Measurements from ENCODE around the gene FHOD3. TPM values are rescaled to one million over a fixed set of nuclear protein-coding genes. Genes with fewer than 3 reads are reported as not detected.

The FHOD3 gene
- total RNA-seq, 1 donor from 2014 or later: under 0.01 TPM

DNA sequence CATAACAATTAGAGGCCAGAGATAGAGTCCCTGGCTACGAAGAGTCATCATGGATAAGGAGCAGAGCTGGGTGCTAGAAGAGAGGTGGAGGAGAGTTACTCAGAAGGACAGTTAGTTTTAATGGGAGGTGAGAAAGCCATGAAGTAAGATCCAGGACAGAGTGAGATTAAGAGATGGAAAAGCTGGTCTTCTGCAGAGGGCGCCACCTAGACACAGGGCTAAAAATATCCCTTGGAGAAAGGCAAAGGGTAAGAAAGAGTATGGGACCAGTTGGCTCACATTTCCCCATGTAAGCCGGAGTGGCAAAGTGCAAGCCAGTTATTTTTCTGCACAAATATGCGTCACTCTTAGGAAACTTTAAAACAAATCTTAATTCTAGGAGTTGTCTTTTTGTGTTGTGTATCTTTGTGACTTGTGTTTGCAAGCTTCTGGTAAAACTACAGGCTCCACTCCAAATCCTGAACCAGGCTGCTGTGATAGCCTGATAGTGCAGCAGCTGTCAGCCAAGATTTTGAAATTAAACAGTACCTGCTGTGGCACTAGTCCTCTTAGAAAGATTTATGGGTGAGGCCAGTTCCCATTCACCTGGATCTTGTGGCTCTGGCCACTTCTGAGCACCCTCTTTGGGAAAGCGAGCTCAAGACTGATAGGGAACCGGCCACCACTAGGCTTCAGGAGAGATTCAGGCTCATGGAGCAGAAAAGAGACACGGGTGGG lies 327.1 kb downstream of the FHOD3 start:
- DNase-seq (ENCODE audit: low read depth in 2 of 2): no peak

GRCh38 chr18:36625386-36625785 lies 327.9 kb downstream of the FHOD3 start:
- no peak for DNase-seq (ENCODE audit: low read depth in 2 of 2)

DNA sequence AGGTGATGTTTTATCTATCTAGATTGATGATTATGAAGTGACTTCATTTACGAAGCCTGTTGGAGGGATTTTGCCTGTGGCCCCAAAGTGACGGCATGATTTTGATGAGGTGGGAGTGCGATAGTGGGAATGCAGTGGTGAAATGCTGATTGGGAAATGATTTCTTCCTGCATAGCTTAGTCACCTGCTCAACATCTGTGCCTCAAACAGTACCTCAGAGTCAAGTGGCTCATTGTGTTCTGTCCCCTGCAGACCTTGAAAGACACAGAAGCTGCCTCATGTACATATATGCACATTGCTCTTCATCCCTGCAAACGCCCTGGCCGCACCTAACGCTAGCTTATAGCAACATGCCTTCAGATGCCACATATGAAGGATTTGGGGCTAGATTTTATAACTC lies 330.1 kb downstream of the FHOD3 start:
- no peak for DNase-seq (ENCODE audit: low read depth in 2 of 2)

DNA sequence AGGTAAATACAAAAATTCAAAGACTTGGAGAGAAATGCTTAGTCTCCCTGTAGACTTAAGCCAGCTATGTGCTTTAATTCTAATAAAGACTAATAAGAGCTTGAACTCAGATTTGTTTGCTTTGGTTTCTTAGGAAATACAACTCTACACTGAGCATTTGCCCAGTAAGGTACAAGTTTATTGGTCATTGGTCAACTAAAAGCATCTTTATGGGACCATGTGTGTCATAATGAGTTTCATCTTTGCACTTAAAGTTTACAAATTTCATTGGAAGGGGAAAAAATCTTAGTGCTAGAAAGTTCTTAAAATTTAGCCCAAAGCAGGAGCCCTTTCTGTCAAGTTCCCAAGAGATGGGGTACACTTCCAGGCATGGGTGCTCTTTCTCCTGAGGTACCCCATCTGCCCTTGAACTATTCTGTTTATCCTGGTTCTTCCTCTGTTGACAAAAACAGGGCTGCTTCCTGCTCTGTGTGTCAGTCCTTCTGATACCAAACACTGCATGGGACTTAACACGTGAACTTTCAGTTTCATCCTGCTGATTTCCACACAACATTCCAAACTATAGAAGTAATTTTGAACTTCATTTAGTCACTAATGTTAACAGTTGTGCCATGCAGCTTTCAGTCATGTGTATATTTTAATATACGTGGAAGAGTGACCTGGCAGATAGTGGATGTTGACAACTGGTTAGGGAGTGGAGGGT lies 331.1 kb downstream of the FHOD3 start:
- DNase-seq (ENCODE audit: low read depth in 2 of 2): no peak

DNA sequence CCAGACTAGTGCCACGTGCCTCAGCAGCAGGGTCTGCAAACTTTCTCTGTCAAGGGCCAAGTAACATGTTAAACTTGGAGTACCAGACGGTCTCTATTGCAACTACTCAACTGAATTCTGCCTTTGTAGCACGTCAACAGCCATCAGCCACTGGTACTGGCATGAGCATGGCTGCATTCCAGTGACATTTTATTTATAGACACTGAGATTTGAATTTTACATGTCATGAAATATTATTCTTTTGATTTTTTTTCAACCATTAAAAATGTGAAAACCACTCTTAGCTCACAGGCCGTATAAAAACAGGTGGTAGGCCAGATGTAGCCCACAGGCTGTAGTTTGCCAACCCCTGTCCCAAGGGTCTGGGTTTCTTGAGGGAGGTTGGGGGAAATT lies 331.6 kb downstream of the FHOD3 start:
- DNase-seq (ENCODE audit: low read depth in 2 of 2): no peak

GRCh38 chr18:36629836-36630235 lies 332.3 kb downstream of the FHOD3 start:
- no peak for DNase-seq (ENCODE audit: low read depth in 2 of 2)

DNA sequence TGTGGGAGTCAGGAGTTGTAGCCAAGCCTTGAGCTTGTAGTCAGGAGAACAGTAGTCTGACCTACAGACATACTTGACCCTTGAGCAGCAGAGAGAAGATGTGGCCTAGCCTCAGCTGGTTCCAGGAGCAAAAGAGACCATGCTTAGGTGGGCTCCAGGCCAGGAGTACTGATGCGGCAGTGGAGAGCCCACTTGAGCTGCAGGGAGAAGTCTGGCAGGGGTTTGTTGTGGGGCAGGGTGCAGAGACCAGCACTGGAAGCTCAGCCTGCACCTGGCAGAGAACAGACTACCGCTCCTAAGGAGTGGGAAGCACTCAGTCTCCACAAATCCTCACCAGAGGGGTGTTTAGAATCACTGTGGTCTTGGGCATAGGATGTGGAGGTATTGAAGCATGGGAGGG lies 333.4 kb downstream of the FHOD3 start:
- DNase-seq (ENCODE audit: low read depth in 2 of 2): no peak

DNA sequence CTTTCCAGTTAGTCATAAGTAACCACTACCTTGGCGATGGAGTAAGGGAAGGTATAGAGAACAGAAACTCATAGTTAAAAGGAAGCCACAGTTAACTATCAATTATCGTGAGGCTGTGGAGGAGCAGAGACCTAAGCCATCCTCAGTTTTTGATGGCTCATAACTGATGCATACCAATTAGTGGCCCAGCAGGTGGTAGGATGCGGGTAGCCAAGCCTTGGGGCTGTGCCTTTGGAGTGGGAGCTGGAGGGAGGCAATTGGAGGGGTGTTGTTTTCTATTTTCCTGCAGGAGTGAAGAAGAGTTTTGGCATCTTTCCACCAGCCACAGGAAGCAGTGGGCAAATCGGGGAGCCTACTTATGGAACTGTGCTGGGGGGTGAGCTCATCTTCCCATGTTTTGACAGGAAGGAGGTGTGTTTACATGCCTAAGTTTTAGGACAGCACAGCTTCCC lies 336.5 kb downstream of the FHOD3 start:
- DNase-seq (ENCODE audit: low read depth in 2 of 2): no peak

DNA sequence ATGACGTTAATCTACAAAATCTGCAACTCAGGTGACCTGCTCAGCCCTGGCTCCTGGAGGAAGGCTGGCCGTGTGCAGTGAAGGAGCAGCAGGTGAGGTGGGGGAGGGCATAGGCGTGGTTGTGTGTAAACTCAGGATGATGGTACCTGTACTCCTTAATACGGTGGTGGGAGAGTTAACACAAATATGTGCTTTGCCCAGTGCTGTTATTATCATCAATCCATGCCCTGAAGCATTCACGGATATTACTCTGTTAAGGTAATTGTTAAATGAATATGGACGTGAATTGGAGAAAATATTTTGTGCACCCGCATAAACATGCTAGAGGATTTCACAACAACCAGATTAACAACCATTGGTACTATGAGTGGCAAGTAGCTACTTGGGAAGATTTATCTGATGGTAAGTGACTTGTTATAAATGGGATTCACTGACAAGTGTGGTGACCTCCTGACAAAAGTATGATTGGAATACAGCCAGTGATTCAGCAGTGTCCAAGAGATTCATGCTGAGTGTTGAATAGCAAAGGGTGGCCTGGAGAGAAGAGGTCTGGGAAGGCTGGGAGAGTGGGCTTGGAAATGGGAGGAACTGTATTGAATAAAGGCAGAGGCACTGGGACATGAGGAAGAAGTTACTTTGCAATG lies 337.2 kb downstream of the FHOD3 start:
- no peak for DNase-seq (ENCODE audit: low read depth in 2 of 2)

- DNase-seq (ENCODE audit: low read depth in 2 of 2): no peak
Measured at GRCh38 chr18:36635414-36636096, 338.0 kb downstream of the FHOD3 start.

DNA sequence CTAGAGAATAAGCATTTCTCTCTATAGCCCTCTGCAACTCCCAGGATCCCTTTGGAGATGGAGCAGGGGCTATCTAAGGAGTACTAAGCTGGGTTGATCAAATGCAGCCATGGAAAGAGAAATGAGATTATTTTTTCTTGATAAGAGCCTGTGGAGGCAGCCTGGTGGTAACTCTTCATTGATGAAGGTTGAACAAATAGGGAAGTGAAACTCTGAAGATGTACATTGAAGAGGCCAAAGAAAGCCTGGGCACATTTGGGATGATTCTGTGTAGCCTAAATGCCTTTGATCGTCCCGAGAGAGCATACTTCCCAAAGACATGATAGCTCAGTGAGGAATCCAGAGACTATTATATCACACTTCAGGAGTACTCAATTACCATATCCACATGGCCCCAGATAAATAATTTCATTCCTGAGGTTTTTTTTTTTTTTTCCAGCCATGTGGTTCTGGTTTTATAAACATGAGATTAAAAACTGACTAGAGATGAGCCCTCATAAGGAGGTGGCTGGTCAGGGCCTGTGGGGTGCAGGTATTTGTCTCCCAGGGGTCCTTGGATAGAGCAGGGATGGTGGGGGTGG lies 338.8 kb downstream of the FHOD3 start:
- no peak for DNase-seq (ENCODE audit: low read depth in 2 of 2)

- DNase-seq (ENCODE audit: low read depth in 2 of 2): no peak
Measured at GRCh38 chr18:36638224-36638623, 340.7 kb downstream of the FHOD3 start.

DNA sequence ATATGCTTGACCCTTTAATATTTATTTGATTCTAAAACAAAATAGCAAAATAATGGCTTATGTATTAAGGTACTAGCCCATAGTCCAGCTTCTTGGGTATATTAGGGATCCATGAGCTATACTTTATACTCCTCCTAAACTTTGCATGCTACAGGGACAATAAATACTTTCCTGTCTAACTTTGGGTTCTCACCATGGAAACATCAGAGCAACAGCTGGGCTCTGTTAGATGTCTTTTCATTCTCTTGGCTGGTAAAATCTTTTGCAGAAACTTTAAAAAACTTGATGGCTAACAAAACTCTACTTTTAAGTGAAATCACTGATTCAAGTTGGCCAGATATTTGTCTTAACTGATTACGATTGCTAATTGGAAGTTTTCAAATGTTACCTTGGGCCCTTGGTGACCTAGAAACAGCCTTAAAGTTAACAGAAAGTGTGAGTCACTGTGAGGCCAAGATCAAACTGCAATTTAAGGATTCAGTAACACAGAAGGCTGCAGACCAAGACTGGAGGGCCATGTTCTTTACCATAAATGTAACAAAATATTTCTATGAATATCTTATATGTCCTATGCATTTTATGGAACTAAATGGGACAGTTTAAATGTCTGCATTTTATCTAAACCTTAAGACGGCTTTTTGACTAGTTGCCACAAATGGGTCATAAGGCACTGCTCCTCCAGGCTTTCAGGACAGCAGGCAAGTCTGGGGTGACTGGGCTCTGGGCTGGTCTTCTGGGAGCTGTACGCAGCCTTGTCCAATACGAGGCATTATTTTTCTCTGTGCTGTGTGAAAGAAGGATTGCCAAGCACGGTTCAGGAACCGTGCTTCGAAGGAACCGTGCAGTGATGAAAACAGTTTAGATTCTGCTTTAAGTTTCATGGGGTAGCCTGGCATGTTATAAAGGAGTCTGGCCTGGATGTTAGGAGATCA lies 342.8 kb downstream of the FHOD3 start:
- DNase-seq (ENCODE audit: low read depth in 2 of 2): no peak

DNA sequence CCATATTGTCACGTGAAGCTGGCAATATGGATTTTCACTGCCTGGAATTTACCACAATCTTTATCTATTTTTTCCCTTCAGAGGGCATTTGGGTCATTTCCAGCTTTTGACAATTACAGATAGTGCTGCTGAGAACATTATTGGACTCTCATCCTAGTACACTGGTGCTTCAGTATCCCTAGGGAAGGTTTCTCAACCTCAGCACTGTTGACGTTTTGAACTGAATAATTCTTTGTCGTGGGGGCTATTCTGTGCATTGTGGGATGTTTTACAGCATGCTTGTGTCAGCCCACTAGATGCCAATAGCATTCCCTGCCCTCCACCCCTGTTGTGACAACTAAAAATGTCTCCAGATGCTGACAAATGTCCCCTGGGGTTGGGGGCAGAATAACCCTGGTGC lies 345.5 kb downstream of the FHOD3 start:
- DNase-seq (ENCODE audit: low read depth in 2 of 2): no peak

GRCh38 chr18:36648803-36649202 lies 351.3 kb downstream of the FHOD3 start:
- DNase-seq (ENCODE audit: low read depth in 2 of 2): no peak

- no peak for DNase-seq (ENCODE audit: low read depth in 2 of 2)
Measured at GRCh38 chr18:36649205-36649604, 351.7 kb downstream of the FHOD3 start.

DNA sequence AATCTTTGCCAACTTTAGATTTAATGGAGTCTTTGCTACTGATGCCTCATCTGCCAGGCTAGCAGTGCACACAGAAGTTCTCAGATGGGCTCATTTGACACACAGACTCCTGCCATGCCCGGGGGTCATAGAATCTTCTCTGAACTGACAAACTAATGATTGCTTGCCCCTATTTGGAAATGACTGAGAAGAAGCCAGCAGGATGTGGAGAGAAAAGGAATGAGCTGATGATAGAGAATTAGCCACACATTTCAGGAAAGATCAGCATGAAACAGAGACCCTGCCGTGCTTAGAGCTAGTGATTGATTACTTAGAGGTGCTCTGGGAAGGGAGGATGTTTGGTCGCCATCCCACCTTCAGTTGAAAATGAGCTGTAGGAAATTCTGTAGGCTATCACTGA lies 352.8 kb downstream of the FHOD3 start:
- no peak for DNase-seq (ENCODE audit: low read depth in 2 of 2)

DNA sequence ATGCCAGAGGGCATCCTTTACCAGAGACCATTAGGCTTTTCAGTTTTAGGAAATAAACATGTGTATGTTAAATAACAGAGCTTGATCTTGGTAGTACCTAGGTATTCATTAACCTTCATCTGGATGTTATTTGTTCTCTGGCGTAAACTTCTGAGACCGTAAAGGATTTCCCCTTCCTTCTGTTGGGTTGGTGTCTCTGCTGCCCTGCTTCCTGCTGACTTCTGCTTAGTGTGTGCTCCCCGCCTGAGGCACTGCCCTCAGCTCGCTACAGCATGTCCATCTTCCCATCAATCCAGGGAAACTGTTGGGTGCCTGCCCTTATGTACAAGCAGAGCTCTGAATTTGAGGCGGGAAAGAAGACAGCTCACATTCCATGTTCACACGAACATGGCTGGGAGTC lies 353.4 kb downstream of the FHOD3 start:
- no peak for DNase-seq (ENCODE audit: low read depth in 2 of 2)

DNA sequence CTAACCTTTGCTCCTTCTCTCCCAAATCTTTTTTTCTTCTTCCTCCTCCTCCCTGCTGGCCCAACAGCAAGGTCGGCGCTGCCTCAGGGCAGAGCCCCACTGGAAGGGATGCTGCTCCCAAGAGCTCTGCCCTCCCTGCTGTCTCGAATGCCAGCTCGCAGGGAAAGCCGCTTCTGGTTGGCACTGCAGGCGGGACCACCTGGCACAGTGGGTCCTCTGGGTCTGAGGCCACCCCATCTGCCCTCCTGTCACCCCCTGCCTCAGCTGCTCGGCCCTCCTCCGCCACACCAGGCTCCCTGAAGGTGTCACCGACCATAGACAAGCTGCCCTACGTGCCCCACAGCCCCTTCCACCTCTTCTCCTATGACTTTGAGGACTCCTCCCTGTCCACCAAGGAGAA lies 355.0 kb downstream of the FHOD3 start:
- no peak for DNase-seq (ENCODE audit: low read depth in 2 of 2)

GRCh38 chr18:36653141-36653869 lies 355.8 kb downstream of the FHOD3 start:
- DNase-seq (ENCODE audit: low read depth in 2 of 2): no peak

Measured in dermis microvascular lymphatic vessel endothelial cell (primary cell).